ENCODE results near the gene SECTM1.

DNA sequence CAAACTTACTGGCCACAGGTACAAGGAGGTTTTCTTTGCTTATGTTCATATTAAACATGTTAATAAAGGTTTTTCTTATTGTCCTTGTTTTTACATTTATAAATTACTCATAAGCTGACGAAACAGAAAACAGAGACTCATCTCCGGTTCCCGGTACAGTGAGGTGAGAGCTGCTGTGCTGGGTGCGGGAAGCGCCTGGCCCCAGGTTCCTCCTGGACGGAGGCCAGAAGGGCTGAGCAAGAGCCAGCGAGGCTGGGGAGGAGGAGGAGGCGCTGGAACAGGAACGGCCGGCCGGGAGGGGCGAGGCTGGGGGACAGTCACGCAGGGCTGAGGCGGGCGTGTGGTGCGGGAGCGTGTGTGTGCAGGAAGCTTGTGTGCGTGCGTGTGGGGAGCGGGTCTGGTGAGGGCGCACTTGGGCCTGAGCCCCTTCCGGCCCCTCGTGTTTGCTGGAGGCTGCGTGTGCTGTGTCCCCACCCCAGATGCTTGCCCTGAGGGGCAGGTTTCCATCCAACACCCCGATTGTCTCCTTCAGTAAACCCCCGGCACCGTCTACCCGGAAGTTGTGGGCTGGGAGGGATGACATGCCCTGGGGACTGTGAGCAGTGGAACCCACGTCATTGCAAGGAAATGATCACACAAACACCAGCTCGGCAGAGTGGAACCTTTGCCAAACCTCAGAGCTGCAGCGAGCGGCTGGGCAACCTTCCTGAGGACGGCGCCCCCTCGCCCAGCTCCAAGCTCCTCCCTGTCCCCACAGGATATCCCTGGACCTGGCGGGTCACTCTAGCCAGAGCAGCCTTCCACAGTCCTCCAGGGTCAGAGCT is 35.6 kb downstream of the SECTM1 start:
- TF ChIP-seq TOX (CRISPR knock-in tag; IDR thresholded peaks at IDR 0.05; ENCODE audit: borderline replicate concordance) = no peak
- TF ChIP-seq ZFP3 (CRISPR knock-in tag; IDR thresholded peaks at IDR 0.05) = 0 out of 2 replicates have a peak, but pooled peaks have one; percentile 45
- no peak for TF ChIP-seq CREB5 (CRISPR knock-in tag; IDR thresholded peaks at IDR 0.05; ENCODE audit: low read depth)
- no peak for TF ChIP-seq OSR1 (CRISPR knock-in tag; IDR thresholded peaks at IDR 0.05)
- no peak for TF ChIP-seq ZC3H10 (CRISPR knock-in tag; IDR thresholded peaks at IDR 0.05)
- 0 out of 2 replicates have a peak, but pooled peaks have one; percentile 41 for TF ChIP-seq ZNF565 (CRISPR knock-in tag; conservative IDR thresholded peaks at IDR 0.05; ENCODE audit: low read depth)
- no peak for TF ChIP-seq BACH2 (CRISPR knock-in tag; IDR thresholded peaks at IDR 0.05; ENCODE audit: borderline replicate concordance)
- no peak for TF ChIP-seq PPARA (CRISPR knock-in tag; IDR thresholded peaks at IDR 0.05; ENCODE audit: borderline replicate concordance)
